ENCODE data around the gene MAPRE2.

MAPRE2 gene

GRCh38 chr18:35061804-35062203 lies 20.6 kb downstream of the MAPRE2 start:
- Histone ChIP-seq H3K4me1 (ENCODE audit: control insufficient read depth, insufficient read depth, low read length, unreplicated experiment) (no peaks in the 10 kb centered on the region), H3K36me3 (ENCODE audit: insufficient read depth, low read length) (no peaks in the 10 kb centered on the region), H3K27me3 (ENCODE audit: insufficient read depth, low read length) (no peaks in the 10 kb centered on the region), H3K27ac (ENCODE audit: low read depth, low read length) (no peak overlapping the region), H2AFZ (ENCODE audit: low read length, unreplicated experiment) (no peak overlapping the region), H3K4me3 (ENCODE audit: low read depth, low read length) (no peak overlapping the region), H3K79me2 (ENCODE audit: control insufficient read depth, insufficient read depth, low read length, unreplicated experiment) (peaks cover 21% of the 10 kb centered on the region)

- Histone ChIP-seq H3K36me3 (ENCODE audit: insufficient read depth, low read length) (no peaks in the 10 kb centered on the region), H3K79me2 (ENCODE audit: control insufficient read depth, insufficient read depth, low read length, unreplicated experiment) (peaks cover 18% of the 10 kb centered on the region), H3K4me3 (ENCODE audit: low read depth, low read length) (no peak overlapping the region), H2AFZ (ENCODE audit: low read length, unreplicated experiment) (no peak overlapping the region), H3K27ac (ENCODE audit: low read depth, low read length) (no peak overlapping the region), H3K4me1 (ENCODE audit: control insufficient read depth, insufficient read depth, low read length, unreplicated experiment) (no peaks in the 10 kb centered on the region), H3K27me3 (ENCODE audit: insufficient read depth, low read length) (no peaks in the 10 kb centered on the region)
Observed at GRCh38 chr18:35062408-35062807, 21.2 kb downstream of the MAPRE2 start.

GRCh38 chr18:35063875-35064690 lies 22.9 kb downstream of the MAPRE2 start:
- no peaks in the 10 kb centered on the region for H3K36me3 ChIP-seq (ENCODE audit: insufficient read depth, low read length)

GRCh38 chr18:35067454-35067853 lies 26.2 kb downstream of the MAPRE2 start:
- Histone ChIP-seq H3K4me1 (ENCODE audit: control insufficient read depth, insufficient read depth, low read length, unreplicated experiment) (peaks cover 17% of the 10 kb centered on the region), H3K4me3 (ENCODE audit: low read depth, low read length) (no peak overlapping the region), H3K79me2 (ENCODE audit: control insufficient read depth, insufficient read depth, low read length, unreplicated experiment) (peaks cover 4% of the 10 kb centered on the region), H3K36me3 (ENCODE audit: insufficient read depth, low read length) (no peaks in the 10 kb centered on the region), H2AFZ (ENCODE audit: low read length, unreplicated experiment) (no peak overlapping the region), H3K27ac (ENCODE audit: low read depth, low read length) (no peak overlapping the region), H3K27me3 (ENCODE audit: insufficient read depth, low read length) (no peaks in the 10 kb centered on the region)

More at GRCh38 chr18:35063875-35064690, 22.9 kb downstream of the MAPRE2 start:
- H3K79me2 ChIP-seq (ENCODE audit: control insufficient read depth, insufficient read depth, low read length, unreplicated experiment) = peaks cover 18% of the 10 kb centered on the region
- no peak overlapping the region for H3K4me3 ChIP-seq (ENCODE audit: low read depth, low read length)
- no peak overlapping the region for H3K27ac ChIP-seq (ENCODE audit: low read depth, low read length)
- H3K4me1 ChIP-seq (ENCODE audit: control insufficient read depth, insufficient read depth, low read length, unreplicated experiment) = no peaks in the 10 kb centered on the region
- H2AFZ ChIP-seq (ENCODE audit: low read length, unreplicated experiment) = no peak overlapping the region
- no peaks in the 10 kb centered on the region for H3K27me3 ChIP-seq (ENCODE audit: insufficient read depth, low read length)

- Histone ChIP-seq H3K79me2 (ENCODE audit: control insufficient read depth, insufficient read depth, low read length, unreplicated experiment) (peaks cover 5% of the 10 kb centered on the region), H3K4me3 (ENCODE audit: low read depth, low read length) (peak overlapping the region; percentile 11; the same call in 1 of the 2 replicates), H2AFZ (ENCODE audit: low read length, unreplicated experiment) (no peak overlapping the region), H3K4me1 (ENCODE audit: control insufficient read depth, insufficient read depth, low read length, unreplicated experiment) (peaks cover 58% of the 10 kb centered on the region), H3K27me3 (ENCODE audit: insufficient read depth, low read length) (no peaks in the 10 kb centered on the region), H3K36me3 (ENCODE audit: insufficient read depth, low read length) (no peaks in the 10 kb centered on the region), H3K27ac (ENCODE audit: low read depth, low read length) (peak overlapping the region; percentile 99)
Observed at GRCh38 chr18:35071819-35072247, 30.6 kb downstream of the MAPRE2 start.

GRCh38 chr18:35072616-35073015 lies 31.4 kb downstream of the MAPRE2 start:
- no peaks in the 10 kb centered on the region for H3K36me3 ChIP-seq (ENCODE audit: insufficient read depth, low read length)
- H2AFZ ChIP-seq (ENCODE audit: low read length, unreplicated experiment) = no peak overlapping the region
- H3K27ac ChIP-seq (ENCODE audit: low read depth, low read length) = peak overlapping the region; percentile 99
- H3K4me1 ChIP-seq (ENCODE audit: control insufficient read depth, insufficient read depth, low read length, unreplicated experiment) = peaks cover 65% of the 10 kb centered on the region
- peaks cover 5% of the 10 kb centered on the region for H3K79me2 ChIP-seq (ENCODE audit: control insufficient read depth, insufficient read depth, low read length, unreplicated experiment)
- peak overlapping the region; percentile 27; the same call in 1 of the 2 replicates for H3K4me3 ChIP-seq (ENCODE audit: low read depth, low read length)
- no peaks in the 10 kb centered on the region for H3K27me3 ChIP-seq (ENCODE audit: insufficient read depth, low read length)

- Histone ChIP-seq H3K27me3 (ENCODE audit: insufficient read depth, low read length) (no peaks in the 10 kb centered on the region), H2AFZ (ENCODE audit: low read length, unreplicated experiment) (no peak overlapping the region), H3K36me3 (ENCODE audit: insufficient read depth, low read length) (no peaks in the 10 kb centered on the region), H3K79me2 (ENCODE audit: control insufficient read depth, insufficient read depth, low read length, unreplicated experiment) (peaks cover 5% of the 10 kb centered on the region), H3K4me3 (ENCODE audit: low read depth, low read length) (peak overlapping the region; percentile 66), H3K27ac (ENCODE audit: low read depth, low read length) (peak overlapping the region; percentile 99), H3K4me1 (ENCODE audit: control insufficient read depth, insufficient read depth, low read length, unreplicated experiment) (peaks cover 71% of the 10 kb centered on the region)
Observed at GRCh38 chr18:35073186-35074105, 32.2 kb downstream of the MAPRE2 start.

GRCh38 chr18:35074581-35074980 lies 33.4 kb downstream of the MAPRE2 start:
- Histone ChIP-seq H2AFZ (ENCODE audit: low read length, unreplicated experiment) (no peak overlapping the region), H3K79me2 (ENCODE audit: control insufficient read depth, insufficient read depth, low read length, unreplicated experiment) (peaks cover 5% of the 10 kb centered on the region), H3K27ac (ENCODE audit: low read depth, low read length) (peak overlapping the region; percentile 99), H3K4me1 (ENCODE audit: control insufficient read depth, insufficient read depth, low read length, unreplicated experiment) (peaks cover 71% of the 10 kb centered on the region), H3K27me3 (ENCODE audit: insufficient read depth, low read length) (no peaks in the 10 kb centered on the region), H3K4me3 (ENCODE audit: low read depth, low read length) (no peak overlapping the region), H3K36me3 (ENCODE audit: insufficient read depth, low read length) (no peaks in the 10 kb centered on the region)

- Histone ChIP-seq H3K27me3 (ENCODE audit: insufficient read depth, low read length) (no peaks in the 10 kb centered on the region), H2AFZ (ENCODE audit: low read length, unreplicated experiment) (no peak overlapping the region), H3K79me2 (ENCODE audit: control insufficient read depth, insufficient read depth, low read length, unreplicated experiment) (peaks cover 5% of the 10 kb centered on the region), H3K27ac (ENCODE audit: low read depth, low read length) (no peak overlapping the region), H3K4me1 (ENCODE audit: control insufficient read depth, insufficient read depth, low read length, unreplicated experiment) (peaks cover 71% of the 10 kb centered on the region), H3K4me3 (ENCODE audit: low read depth, low read length) (no peak overlapping the region), H3K36me3 (ENCODE audit: insufficient read depth, low read length) (no peaks in the 10 kb centered on the region)
Observed at GRCh38 chr18:35075132-35075531, 33.9 kb downstream of the MAPRE2 start.

GRCh38 chr18:35076135-35076924 lies 35.1 kb downstream of the MAPRE2 start:
- peaks cover 66% of the 10 kb centered on the region for H3K4me1 ChIP-seq (ENCODE audit: control insufficient read depth, insufficient read depth, low read length, unreplicated experiment)
- H2AFZ ChIP-seq (ENCODE audit: low read length, unreplicated experiment) = peak overlapping the region; percentile 16
- peaks cover 5% of the 10 kb centered on the region for H3K79me2 ChIP-seq (ENCODE audit: control insufficient read depth, insufficient read depth, low read length, unreplicated experiment)
- H3K36me3 ChIP-seq (ENCODE audit: insufficient read depth, low read length) = no peaks in the 10 kb centered on the region
- no peaks in the 10 kb centered on the region for H3K27me3 ChIP-seq (ENCODE audit: insufficient read depth, low read length)
- H3K27ac ChIP-seq (ENCODE audit: low read depth, low read length) = peak overlapping the region; percentile 66
- no peak overlapping the region for H3K4me3 ChIP-seq (ENCODE audit: low read depth, low read length)
